Measurements from ENCODE around the gene DRG1. TPM values are rescaled to one million over a fixed set of nuclear protein-coding genes. Genes with fewer than 3 reads are reported as not detected.

Gene DRG1
- total RNA-seq, 4 donors from 2014 or later = 26.5 to 67.3 (median 41.2) TPM

DNA sequence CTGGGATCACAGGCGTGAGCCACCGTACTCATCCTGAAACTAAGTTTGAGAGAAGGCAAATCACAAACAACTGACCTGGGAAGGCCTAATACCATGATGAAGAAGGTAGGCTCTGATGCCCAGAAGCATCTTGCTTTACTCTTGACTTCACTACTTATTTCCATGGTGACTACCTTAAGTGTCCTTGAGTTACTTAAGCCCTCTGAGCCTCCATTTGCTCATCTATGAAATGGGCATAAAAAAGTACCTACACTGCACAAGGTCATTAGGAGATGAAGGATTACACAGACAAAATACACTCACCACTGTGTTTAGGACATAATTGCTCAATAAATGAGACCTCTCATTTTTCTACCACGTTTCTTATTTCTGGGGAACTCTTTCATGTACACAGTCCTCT is 62.3 kb downstream of the DRG1 start:
- H3K9me3 ChIP-seq = no peaks in the 10 kb centered on the region
- TF ChIP-seq, protein P1, sequence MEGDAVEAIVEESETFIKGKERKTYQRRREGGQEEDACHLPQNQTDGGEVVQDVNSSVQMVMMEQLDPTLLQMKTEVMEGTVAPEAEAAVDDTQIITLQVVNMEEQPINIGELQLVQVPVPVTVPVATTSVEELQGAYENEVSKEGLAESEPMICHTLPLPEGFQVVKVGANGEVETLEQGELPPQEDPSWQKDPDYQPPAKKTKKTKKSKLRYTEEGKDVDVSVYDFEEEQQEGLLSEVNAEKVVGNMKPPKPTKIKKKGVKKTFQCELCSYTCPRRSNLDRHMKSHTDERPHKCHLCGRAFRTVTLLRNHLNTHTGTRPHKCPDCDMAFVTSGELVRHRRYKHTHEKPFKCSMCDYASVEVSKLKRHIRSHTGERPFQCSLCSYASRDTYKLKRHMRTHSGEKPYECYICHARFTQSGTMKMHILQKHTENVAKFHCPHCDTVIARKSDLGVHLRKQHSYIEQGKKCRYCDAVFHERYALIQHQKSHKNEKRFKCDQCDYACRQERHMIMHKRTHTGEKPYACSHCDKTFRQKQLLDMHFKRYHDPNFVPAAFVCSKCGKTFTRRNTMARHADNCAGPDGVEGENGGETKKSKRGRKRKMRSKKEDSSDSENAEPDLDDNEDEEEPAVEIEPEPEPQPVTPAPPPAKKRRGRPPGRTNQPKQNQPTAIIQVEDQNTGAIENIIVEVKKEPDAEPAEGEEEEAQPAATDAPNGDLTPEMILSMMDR (IDR thresholded peaks at IDR 0.05) = no peak
- TF ChIP-seq POLR2A (IDR thresholded peaks at IDR 0.05) = no peak
- H3K27ac ChIP-seq = no peak overlapping the region
- H3K4me1 ChIP-seq = no peaks in the 10 kb centered on the region
- no peak overlapping the region for H3K4me3 ChIP-seq
- H3K27me3 ChIP-seq = no peaks in the 10 kb centered on the region
- peaks cover 17 to 96% (median 39%) of the 10 kb centered on the region in 3 donors for H3K36me3 ChIP-seq
- intact Hi-C loops (cut with DNase I) = no loop called here
- 79 to 93% methylated on average over 3 of the region's 3 CpGs for WGBS, 2 donors
- DNase-seq = no peak

DNA sequence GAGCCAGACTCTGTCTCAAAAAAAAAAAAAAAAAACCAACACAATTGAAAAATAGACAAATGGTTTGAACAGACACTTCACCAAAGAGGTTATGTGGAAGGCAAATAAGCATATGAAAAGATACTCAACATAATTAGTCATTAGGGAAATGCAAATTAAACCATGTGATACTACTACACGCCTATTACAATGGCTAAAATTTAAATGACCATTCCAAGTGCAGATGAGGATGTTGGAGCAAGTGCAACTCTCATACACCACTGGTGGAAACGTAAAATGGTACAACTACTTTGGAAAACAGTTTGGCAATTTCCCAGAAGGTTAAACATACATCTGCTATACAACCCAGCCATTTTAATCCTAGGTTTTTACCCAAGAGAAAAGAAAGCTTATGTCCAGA is 65.9 kb downstream of the DRG1 start:
- intact Hi-C loops (cut with DNase I) = no loop called here
- H3K4me3 ChIP-seq = no peak overlapping the region
- H3K4me1 ChIP-seq = no peaks in the 10 kb centered on the region
- H3K27me3 ChIP-seq = no peaks in the 10 kb centered on the region
- DNase-seq = no peak
- WGBS, 2 donors = 89 to 90% methylated on average over 2 of the region's 2 CpGs
- H3K27ac ChIP-seq = no peak overlapping the region
- no peaks in the 10 kb centered on the region for H3K9me3 ChIP-seq
- peaks cover 24 to 96% (median 37%) of the 10 kb centered on the region in 3 donors for H3K36me3 ChIP-seq
- no peak for TF ChIP-seq POLR2A (IDR thresholded peaks at IDR 0.05)
- TF ChIP-seq, protein P1 (IDR thresholded peaks at IDR 0.05) = no peak

DNA sequence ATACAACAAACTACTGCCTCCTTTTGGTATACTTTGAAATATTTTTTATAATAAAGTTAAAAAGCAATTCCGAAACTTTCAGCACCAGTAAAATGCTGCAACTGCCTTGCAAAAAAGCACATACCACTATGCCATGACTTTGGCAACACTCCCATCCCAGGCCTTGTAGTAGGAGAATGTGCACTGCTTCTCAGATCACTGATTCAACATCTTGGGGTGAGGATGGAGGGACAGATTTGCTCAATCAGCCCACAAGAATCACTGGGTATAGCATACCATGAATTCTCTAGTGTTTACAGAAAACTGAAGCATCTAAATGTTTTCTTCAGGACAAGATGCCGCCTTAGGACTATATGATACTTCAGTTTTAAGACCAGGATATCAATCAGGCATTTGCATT is 75.3 kb downstream of the DRG1 start:
- H3K27ac ChIP-seq = no peak overlapping the region
- 89 to 98% methylated on average over 2 of the region's 2 CpGs for WGBS, 2 donors
- H3K4me1 ChIP-seq = peaks cover 0 to 1% (median 0%) of the 10 kb centered on the region in 3 donors
- H3K4me3 ChIP-seq = no peak overlapping the region
- peaks cover 0 to 82% (median 1%) of the 10 kb centered on the region in 3 donors for H3K36me3 ChIP-seq
- no peak for TF ChIP-seq POLR2A (IDR thresholded peaks at IDR 0.05)
- TF ChIP-seq, protein P1 (IDR thresholded peaks at IDR 0.05) = no peak
- intact Hi-C loops (cut with DNase I) = no loop called here
- DNase-seq = no peak
- no peaks in the 10 kb centered on the region for H3K27me3 ChIP-seq
- H3K9me3 ChIP-seq = no peaks in the 10 kb centered on the region

DNA sequence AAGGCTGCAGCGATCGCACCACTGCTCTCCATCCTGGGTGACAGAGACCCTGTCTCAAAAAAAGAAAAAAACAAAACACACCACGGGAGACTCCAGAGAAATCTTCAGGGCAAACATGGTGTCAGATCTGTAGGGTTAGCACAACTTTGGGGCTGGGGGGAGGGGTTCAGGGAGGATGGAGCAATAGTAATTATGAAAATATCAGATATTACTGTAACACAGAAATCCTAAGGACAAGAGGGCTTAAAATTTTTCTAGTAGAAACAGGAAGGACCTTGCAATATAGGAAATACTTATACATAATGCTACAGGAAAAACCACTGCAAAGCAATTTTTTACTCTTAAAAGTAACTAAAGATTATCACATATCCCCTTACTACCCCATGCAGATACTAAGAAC is 76.4 kb downstream of the DRG1 start:
- TF ChIP-seq POLR2A (IDR thresholded peaks at IDR 0.05) = no peak
- TF ChIP-seq, protein P1 (IDR thresholded peaks at IDR 0.05) = no peak
- DNase-seq = no peak
- intact Hi-C loops (cut with DNase I) = no loop called here
- Histone ChIP-seq H3K4me3 (no peak overlapping the region), H3K27ac (no peak overlapping the region), H3K9me3 (no peaks in the 10 kb centered on the region), H3K27me3 (no peaks in the 10 kb centered on the region), H3K36me3 (peaks cover 0 to 82% (median 0%) of the 10 kb centered on the region in 3 donors), H3K4me1 (peaks cover 0 to 6% (median 0%) of the 10 kb centered on the region in 3 donors)
- 81 to 88% methylated on average over 3 of the region's 3 CpGs for WGBS, 2 donors

DNA sequence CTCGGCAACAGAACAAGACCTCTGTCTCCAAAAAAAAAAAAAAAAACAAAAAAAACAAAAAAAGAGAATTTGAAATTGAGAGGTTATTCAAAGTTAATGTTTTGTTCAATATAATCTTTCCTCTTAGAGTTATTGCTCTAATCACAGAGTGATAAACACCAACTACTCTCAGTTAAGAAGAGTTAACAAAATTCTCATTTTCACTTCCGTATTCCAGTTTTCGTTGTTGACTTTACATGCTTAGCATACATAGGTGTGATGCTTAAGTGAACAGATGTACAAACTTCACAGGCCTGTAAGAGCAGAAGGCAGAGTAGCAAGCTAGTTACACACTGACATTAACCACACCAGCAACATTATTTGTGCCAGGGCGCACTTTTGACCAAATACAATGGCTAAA is 77.9 kb downstream of the DRG1 start:
- peaks cover 0 to 82% (median 0%) of the 10 kb centered on the region in 3 donors for H3K36me3 ChIP-seq
- DNase-seq = no peak
- H3K4me1 ChIP-seq = peaks cover 0 to 6% (median 0%) of the 10 kb centered on the region in 3 donors
- H3K27ac ChIP-seq = no peak overlapping the region
- TF ChIP-seq, protein P1 (IDR thresholded peaks at IDR 0.05) = no peak
- TF ChIP-seq POLR2A (IDR thresholded peaks at IDR 0.05) = no peak
- H3K27me3 ChIP-seq = no peaks in the 10 kb centered on the region
- intact Hi-C loops (cut with DNase I) = no loop called here
- no peaks in the 10 kb centered on the region for H3K9me3 ChIP-seq
- H3K4me3 ChIP-seq = no peak overlapping the region
- 87 to 93% methylated on average over 4 of the region's 4 CpGs for WGBS, 2 donors

All from esophagus squamous epithelium (tissue), 5 donors.